Fibroblast of the conjunctiva (primary cell): ENCODE results near the gene JSRP1.

Source experiments
- DNase-seq: peaks from one replicate; pipeline ENCODE4 v3.0.0-alpha.2; 2010; ENCODE audit warnings: low read depth

Gene JSRP1

DNA sequence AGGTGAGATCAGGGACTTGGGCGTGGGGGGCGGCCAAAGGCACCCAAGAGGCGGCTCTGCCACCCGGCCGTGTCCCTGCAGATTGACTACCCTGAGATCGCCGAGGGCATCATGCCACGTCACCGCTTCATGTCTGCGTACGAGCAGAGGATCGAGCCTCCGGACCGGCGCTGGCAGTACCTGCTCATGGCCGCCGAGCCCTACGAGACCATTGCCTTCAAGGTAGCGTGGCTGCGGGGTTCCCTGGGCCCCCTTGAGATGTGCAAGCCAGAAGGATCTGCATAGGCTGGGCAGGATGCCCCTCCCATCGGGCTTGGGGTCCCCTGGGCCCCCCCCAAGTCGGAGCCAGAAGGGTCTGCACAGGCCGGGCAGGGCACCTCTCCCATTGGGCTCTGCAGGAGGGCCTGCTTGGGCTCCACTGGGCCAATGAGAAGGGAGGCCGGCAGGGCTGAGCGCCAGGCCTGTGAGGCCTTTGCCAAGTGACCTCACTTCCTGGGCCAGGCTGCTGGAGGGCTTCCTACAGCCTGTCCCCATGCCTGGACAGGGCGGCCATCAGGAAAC is 9.3 kb downstream of the JSRP1 start:
- DNase-seq: no peak

DNA sequence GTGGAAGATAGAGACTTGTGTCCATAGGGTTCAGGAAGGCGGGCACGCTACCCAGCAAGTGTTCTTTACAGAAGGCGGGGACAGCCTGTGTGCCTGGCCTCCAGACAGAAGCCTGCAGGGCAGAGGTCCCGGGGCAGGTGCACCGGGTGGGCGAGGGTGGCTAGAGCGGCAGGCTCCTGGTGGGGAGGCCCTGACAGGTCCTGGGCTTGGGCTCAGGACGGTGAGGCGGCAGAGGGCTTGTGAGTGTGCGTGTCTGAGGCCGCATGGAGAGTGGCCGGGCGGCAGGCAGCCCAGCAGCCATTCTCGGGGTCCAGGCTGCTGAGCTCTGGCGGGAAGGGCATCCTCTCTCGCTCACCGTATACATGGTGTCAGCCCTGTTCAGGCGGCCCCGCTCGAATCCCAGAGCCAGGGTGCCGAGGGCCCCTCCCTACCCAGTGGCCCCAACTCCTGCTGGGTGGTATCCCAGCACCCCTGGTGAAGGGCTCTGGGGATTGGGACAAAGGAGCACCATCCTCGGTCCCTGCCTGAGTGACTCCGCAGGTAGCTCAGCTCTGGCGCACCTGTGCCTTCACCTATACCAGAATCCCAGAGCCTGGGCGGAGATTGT is 10.1 kb downstream of the JSRP1 start:
- DNase-seq: no peak

DNA sequence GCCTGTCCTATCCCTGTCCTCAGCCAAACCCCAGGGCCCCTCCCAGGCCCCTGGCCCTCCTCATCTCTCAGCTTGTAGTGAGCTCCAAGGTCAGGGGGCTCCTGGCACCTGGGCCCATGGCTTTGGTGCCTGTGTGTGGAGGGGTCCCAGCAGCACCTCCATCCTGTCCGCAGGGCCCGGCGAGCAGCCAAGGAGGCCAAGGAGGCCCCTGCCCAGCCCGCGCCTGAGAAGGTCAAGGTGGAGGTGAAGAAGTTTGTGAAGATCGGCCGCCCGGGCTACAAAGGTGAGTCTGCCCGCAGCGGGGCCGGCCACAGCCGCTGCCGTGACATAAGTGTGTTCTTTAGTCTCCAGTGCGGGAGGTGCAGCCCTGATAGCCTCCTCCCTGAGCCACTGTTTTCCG is 10.9 kb downstream of the JSRP1 start:
- no peak for DNase-seq

DNA sequence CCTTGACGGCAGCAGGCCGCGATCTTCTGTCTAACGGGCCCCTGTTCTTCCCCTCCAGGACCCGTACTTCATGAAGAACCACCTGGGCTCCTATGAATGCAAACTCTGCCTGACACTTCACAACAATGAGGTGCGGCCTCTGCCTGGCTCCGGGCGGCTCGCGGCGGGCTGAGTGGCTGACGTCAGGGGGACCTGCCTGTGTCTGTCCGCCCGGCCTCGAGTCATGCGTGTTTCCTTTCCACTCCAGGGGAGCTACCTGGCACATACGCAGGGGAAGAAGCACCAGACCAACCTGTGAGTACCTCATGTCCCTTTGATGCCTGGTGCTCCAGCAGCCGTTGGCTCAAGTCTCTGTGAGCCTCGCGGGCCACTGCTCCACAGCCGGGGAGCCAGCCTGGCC is 11.7 kb downstream of the JSRP1 start:
- no peak for DNase-seq

DNA sequence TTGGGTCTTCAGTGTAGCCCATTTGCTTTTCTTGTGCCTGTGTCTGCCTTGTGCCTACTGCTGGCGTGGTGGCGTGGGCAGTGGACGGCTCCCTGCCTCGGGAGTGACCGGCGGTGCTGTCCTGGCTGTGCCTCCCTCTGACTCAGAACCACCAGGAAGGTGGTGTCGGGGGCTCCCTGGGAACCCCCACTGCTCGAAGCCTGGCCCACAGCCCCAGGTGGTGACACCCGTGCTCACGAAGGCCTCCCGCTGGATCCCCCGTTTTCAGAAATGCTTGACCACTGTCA is 12.1 kb downstream of the JSRP1 start:
- no peak for DNase-seq

DNA sequence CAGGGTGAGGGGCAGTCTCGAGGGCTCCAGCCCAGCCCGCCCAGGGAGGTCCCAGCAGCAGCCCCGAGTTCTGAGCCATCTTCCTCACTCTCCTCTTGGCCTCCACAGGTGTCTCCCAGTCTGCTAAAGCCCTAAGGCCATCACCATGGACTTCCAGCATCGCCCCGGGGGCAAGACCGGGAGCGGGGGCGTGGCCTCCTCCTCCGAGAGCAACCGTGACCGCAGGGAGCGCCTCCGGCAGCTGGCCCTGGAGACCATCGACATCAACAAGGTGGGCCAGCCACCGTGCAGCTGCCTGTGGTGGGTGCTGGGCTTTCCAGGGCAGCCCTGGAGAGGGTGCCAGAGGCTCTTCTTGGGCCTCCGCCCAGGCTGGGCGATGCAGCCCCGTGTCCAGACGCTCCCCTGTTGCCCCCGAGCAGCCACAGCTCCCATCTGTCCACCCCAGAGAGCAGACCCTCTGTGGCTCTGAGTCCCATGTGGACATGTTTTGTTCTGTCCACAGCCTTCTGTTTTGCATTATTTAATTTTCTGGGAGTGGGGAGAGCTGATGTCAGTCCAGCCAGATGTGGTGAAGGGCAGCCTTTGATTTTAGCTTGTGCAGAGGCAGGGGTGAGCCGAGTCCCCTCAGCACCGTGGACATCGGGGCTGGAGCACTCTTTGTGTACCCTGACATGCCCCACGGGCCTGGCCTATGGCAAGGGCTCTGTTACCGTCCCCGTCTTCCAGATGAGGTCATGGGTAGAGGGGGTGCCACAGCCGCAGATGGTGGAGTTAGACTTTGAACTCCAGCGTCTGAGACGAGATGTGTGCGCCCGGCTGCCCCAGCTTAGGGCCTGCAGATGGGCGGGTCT is 12.7 kb downstream of the JSRP1 start:
- DNase-seq: no peak

DNA sequence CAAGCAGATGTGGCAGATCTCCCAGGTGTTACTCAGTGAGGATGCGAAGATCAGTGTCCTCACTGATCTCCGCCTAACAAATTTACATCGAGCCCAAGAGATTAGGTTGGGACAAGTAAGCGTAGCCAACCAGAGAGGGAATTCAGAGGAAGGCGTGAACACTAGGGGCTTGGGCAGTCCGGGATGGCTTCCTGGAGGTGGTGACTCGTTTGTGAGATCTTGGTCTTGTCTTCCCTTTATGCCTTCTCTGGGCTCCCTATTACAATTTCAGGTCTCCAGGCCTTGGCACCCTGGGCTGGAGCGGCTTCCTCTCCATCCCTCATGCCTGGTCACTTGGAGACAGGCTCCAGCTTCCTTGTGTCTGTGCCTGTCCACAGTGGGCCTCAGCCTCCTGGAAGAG is 13.4 kb downstream of the JSRP1 start:
- DNase-seq: no peak

DNA sequence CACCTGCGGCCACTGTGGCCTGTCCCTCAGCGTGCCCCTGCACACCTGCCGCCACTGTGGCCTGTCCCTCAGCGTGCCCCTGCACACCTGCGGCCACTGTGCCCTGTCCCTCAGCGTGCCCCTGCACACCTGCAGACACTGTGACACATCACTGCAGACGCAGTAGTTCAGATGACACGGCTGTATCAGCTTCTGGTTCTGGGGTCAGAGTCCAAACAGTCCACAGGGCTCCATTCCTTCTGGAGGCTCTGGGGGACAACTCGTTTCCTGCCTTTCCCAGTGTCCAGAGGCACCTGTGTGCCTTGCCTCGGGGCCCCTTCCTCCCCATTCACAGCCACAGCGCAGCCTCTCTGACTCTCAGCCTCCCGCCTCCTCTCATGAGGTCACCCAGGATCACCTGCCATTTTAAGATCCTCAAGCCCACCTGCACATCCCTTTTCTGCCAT is 14.1 kb downstream of the JSRP1 start:
- DNase-seq: no peak

DNA sequence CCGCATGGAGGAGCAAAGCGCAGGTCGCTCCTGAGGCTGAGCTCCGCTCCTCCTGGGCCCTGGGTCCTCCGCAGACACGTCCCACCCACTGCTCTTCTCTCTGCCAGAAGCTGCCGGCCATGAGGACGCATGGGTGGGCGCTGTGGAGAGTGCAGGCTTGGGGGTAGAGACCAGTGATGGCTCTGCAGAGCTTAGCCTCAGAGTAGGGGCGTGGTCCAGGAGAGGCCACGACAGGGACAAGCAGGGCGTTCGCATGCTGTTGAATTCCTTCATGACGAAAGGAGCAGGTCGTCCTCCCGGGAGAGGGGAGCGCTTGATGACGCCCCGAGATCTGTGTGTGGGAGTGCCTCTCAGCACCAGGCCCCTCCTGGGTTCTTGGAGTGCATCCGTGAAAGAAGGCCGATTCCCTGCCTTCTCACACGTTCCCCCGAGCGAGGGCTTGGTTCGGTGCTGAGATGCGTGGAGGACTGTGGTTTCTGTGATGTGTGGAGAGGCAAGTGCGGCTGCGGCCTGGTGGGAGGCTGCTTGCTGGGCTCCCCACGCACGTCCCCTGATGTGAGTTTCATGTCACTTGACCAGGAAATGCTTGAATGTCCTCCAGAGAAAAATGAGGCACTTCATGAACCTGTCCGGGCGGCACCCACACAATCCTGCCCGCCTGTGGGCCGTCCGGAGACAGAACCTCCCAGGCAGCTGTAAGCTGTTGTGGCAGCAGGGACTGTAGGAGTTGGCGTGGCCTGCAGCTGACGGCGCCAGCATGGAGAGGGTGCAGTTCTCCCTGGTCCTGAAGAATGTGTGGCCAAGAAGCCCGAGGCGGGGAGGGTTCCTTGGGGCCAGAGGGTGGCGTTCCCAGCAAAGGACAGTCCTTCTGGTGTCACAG is 15.1 kb downstream of the JSRP1 start:
- DNase-seq: no peak

DNA sequence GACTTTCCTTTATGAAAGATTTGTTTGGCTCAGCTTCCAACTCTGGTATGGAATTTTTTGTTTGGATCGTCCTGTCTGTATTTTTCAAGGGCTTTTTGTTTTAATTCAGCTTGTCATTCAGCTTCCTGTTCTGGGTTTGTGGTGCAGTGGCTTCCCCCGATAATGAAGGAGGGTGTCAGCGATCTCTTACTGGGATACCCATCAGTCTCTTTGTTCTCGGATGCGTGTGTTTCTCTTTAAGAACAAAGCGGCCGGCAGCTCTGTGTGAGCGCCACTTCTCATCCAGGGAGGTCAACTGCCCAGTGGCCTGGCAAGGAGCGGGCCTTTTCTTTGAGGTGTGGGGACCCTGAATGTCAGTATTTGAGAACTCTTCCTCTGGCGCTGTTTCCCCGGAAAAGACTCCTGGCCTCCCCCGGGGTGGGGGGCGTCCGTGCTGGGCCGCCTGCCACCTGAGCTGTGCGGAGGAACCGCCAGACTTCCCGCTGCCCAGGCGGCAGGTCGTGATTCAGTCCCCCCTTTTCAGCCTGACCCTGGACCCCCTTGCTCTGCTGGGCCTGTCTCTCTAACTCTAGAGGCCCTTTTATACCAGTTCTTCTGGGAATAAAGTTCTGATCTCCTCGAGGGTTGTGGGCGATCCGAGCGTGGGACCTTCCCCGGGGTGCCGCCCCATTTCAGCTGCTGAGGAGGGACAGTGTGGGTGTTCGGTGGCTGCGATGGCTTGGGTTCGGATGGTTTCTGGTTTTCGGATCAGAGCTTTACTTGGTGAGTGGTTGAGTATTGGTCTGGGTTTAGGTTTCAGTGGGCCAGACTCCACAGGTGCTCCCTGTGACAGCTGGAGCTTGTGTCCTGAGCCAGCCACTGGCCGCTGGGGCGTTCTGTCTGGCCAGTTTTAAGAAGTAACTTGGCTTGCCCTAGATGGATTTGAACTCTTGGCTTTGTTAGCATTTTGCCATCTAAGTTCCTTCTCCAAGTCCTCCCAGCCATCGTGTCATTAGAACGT is 16.1 kb downstream of the JSRP1 start:
- DNase-seq: no peak

DNA sequence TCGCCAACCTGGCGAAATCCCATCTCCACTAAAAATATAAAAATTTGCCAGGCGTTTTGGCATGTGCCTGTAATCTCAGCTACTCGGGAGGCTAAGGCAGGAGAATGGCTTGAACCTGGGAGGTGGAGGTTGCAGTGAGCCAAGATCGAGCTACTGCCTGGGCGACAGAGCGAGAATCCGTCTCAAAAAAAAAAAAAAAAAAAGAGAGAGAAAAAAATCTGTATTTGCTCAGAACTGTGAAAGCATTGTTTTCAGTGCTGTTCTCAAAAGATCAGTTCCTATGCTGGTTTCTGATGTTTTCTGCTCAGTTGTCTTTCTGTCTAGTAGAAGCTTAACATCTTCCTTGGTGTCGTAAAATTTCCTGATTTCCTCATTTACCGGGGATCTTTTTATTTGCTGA is 17.0 kb downstream of the JSRP1 start:
- DNase-seq: no peak

DNA sequence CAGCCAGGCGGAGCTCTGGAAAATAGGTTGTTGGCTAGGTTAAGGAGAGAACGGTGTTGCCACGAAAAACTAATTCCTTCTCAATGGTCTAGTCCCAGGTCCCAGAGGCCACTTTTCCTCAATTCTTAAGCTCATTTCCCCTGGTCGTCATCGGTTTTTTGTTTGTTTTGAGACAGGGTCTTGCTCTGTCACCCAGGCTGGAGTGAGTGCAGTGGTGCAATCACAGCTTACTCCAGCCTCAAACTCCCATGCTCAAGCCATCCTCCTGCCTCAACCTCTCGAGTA is 18.4 kb downstream of the JSRP1 start:
- DNase-seq: no peak

DNA sequence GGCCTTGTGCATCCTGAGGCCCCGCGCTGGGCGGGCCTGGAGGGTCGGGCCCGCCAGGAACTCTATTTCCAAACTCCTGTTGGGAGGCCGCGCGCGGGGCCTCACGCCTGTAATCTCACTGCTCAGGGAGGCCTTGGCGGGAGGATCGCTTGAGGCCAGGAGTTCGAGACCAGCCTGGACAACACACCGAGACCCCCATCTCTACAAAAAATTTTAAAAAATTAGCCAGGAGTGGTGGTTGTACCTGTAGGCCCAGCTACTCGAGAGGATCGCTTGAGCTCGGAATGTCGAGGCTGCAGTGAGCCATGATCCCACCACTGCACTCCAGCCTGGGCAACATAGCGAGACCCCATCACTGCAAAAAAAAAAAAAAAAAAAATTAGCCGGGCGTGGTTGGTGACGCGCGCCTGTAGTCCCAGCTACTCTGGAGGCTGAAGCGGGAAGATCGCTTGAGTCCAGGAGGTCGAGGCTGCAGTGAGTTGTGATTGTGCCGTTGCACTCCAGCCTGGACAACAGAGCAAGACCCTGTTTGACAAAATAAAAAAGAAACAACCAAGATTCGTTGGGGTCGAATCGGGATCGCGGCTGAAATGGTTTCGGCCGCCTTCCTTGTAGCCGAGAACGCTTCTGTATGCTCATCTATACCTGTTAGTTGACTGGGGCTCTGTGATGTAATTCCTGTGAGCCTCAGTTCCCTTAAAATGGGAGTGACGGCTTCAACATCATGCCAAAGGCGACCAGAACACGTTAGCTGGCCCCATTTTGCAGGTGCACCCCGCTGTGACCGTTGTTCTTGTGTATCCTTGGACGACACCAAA is 19.0 kb downstream of the JSRP1 start:
- DNase-seq: no peak

DNA sequence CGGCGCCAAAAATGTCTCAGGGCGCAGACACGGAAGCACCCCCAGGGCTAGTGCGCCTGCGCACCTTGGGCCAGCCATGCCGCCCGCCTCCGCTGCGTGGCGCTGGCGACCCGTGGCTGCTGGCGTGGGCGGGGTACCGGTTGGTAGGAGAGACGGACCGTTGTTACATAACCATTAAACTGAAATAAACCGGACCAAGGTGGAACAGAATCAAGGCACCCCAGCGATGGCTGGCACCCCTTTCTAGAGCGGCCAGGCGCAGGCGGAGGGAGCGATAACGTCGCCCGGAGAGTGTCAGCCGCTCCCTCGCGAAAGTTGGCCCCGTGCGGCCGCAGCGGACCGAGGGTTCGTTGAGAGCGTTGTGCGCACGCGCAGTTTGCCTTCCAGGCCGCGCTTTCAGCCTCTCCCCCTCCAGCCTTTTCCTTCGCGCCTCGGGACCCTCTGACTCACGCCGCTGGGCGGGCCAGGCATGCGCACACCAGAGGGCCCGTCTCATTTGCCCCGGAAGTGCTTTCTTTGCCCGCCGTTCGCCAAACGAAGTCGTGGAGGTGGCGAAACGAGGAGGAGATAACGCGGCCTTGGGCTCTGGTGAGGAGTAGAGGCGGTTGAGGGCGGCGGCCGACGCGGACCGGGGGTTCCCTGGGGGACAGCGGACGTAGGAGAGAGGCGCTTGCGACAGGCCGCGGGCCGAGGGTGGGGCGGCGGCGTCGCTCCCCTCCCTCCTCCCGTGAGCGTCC is 19.7 kb downstream of the JSRP1 start, which contains the start of the genes PLEKHJ1 and SF3A2:
Gene PLEKHJ1 (minus strand): TSS at position 16 of the 737 bp plus-strand sequence. CDS start 81 bp downstream, outside the sequence.
Gene SF3A2 (plus strand): TSS at position 511 of the 737 bp plus-strand sequence. CDS start 6,595 bp downstream, outside the sequence.
- DNase-seq: peak; percentile 95

DNA sequence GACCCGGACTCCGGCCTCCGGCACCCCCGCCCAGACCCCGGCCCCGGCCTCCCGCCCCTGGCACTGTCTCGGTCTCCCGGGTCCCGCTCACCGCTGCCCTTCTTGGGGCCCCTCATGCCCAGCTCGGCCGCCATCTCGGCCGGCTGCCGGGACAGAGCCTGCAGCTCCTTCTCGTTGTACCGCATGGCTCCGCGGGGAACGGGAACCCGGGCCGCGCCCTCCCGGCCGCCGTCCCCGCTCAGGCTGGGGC is 20.2 kb downstream of the JSRP1 start:
- DNase-seq: no peak

DNA sequence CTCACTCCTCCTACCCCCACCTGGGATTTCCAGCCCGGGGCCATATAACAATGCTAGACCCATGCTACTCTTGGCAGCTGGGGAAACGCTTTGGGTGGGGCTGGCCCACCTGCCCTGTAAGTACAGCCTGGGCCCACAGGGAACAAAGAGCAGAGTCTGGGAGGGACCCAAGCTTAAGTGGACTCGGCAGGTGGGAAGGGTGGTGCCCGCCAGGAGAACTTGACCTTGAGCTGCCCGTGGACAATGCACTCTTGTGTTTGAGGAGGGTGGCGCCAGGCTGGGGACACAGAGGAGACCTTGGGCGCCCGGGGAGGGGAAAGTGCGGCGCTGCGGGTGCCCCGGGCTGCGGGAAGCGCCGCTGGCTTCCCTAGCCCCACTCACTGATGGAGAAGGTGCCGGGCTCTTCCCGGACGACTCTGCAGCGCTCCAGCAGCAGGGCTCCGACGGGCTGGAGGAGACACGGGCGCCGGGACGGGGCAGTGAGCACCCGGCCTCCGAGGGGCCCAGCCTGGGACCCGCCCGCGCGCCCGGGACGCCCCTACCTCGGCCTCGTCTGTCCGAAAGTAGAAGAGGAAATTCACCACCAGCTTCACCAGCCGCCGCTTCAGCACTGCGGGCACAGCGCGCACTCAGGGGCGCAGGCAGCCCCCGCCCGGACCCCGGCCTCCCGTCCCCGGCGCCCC is 20.7 kb downstream of the JSRP1 start:
- DNase-seq: no peak

DNA sequence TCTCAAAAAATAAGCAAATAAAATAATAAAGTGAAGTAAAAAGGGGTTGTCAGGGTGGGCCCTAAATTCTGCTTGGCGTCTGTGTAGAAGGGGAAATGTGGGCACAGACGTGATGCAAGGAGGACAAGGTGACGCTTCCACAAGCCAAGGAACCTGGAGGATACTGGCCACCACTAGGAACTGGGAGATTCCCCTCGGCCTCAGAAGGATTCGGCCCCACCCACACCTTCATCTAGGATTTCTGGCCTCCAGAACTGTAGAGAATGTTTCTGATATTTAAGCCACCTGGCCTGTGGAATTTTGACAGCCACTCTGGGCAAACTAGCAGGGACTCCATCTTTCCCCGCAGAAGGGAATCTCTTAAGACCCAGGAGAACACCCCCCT is 21.2 kb downstream of the JSRP1 start:
- DNase-seq: no peak

DNA sequence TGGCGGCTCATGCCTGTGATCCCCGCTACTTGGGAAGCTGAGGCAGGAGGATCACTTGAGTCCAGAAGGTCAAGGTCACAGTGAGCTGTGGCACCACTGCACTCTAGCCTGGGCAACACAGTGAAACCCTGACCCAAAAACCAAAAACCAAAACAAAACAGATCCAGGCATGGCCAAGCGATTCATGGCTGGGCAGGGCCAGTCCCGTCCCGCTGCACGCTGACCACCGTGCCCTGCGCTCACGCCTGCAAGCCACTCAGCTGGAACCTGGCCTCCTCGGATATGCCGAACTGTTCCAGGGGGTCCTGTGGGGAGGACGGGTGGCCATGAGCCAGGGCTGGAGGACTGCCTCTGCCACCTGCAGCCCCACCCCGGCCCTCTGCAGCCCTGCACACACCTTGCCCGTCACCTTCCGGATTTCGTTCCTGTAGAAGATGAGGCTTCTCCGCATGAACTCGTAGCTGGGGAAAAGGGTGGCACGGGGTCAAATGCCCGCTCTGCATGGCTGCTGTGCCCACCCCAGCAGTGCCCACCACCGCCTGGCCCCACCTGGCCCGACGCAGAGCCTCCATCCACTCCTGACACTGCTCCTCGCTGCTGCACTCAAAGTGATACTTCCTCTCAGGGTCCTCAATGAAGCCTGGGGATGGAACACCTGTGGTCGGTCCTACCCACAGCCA is 22.5 kb downstream of the JSRP1 start:
- no peak for DNase-seq
